ENCODE data around the gene TRIM34.
"Not testable (repeated sequence)": the region's sequence is repeated elsewhere in the genome, so short reads cannot be mapped to it uniquely, and the experiment has no call there.

DNA sequence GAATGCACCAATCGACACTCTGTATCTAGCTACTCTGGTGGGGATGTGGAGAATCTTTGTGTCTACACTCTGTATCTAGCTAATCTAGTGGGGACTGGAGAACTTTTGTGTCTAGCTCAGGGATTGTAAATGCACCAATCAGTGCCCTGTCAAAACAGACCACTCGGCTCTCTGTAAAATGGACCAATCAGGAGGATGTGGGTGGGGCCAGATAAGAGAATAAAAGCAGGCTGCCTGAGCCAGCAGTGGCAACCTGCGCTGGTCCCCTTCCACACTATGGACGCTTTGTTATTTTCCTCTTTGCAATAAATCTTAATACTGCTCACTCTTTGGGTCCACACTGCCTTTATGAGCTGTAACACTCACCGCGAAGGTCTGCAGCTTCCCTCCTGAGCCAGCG lies 58.8 kb downstream of the TRIM34 start:
- TF ChIP-seq, protein P1, sequence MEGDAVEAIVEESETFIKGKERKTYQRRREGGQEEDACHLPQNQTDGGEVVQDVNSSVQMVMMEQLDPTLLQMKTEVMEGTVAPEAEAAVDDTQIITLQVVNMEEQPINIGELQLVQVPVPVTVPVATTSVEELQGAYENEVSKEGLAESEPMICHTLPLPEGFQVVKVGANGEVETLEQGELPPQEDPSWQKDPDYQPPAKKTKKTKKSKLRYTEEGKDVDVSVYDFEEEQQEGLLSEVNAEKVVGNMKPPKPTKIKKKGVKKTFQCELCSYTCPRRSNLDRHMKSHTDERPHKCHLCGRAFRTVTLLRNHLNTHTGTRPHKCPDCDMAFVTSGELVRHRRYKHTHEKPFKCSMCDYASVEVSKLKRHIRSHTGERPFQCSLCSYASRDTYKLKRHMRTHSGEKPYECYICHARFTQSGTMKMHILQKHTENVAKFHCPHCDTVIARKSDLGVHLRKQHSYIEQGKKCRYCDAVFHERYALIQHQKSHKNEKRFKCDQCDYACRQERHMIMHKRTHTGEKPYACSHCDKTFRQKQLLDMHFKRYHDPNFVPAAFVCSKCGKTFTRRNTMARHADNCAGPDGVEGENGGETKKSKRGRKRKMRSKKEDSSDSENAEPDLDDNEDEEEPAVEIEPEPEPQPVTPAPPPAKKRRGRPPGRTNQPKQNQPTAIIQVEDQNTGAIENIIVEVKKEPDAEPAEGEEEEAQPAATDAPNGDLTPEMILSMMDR (IDR thresholded peaks at IDR 0.05) = not testable (repeated sequence)
- TF ChIP-seq POLR2AphosphoS5, POLR2A (IDR thresholded peaks at IDR 0.05): not testable (repeated sequence)
